ENCODE data around the gene PAX4. TPM values are rescaled to one million over a fixed set of nuclear protein-coding genes. Genes with fewer than 3 reads are reported as not detected.

The PAX4 gene
- total and polyA plus RNA-seq, 9 of the 15 experiments (the other 6 are each of a cell fraction or from before 2014, with no cell fraction given), result not detected

DNA sequence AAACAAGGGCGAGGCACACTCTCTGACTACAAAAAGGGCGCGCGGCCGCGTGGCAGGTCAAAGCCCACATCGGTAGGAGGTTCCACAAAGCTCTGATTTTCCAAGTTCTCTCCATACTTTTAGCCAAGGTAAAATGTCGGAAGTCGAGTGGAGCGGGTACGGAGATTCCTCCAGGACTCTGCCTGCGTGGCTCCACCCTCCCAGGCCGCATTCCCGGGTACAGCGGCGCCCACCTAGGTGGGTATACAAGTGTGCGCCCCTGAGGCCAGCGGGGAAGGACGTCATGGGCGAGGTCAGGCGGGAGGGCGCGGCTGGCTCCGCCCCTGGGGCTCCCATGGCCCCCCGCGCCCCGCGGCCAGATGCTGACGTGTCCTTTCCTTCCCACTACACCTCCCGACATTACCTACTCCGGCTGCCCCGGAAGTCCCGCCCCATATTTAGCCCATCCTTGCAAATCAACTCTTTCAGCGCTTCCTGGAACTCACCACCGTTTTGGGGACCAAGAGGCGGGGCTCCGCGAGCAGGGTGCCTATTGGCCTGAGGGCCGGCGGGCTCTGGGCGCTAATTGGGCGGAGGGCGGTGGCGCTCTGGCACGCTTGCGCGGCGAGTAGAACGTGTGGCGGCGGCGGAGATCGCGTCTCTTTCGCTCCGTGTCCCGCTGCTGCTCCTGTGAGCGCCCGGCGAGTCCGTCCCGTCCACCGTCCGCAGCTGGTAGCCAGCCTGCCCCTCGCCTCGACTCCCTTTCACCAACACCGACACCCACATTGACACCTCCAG is 33.8 kb upstream of the PAX4 start, which contains the start of gene SND1 (continued):
- TF ChIP-seq OTX1 (CRISPR knock-in tag; IDR thresholded peaks at IDR 0.05) (0 out of 2 replicates have a peak, but pooled peaks have one; percentile 5), EP300 (IDR thresholded peaks at IDR 0.05; ENCODE audit: low read length) (no peak), MTA1 (IDR thresholded peaks at IDR 0.05; ENCODE audit: borderline replicate concordance) (peak; percentile 69; the same call in 1 of the 2 replicates), ETS2 (tag; IDR thresholded peaks at IDR 0.05; ENCODE audit: borderline replicate concordance, poor library complexity, severe bottlenecking) (no peak), ZC3H11A (IDR thresholded peaks at IDR 0.05; ENCODE audit: low read depth, low read length) (0 out of 2 replicates have a peak, but pooled peaks have one; percentile 5), PHTF2 (CRISPR knock-in tag; IDR thresholded peaks at IDR 0.05) (no peak), EWSR1 (IDR thresholded peaks at IDR 0.05; ENCODE audit: borderline replicate concordance, low read depth, partially characterized antibody) (no peak), ATF7 (IDR thresholded peaks at IDR 0.05) (peak; percentile 96), ZNF668 (CRISPR knock-in tag; IDR thresholded peaks at IDR 0.05) (no peak), PTTG1 (tag; IDR thresholded peaks at IDR 0.05; ENCODE audit: low read depth) (no peak), CREM (IDR thresholded peaks at IDR 0.05; ENCODE audit: low read depth) (peak; percentile 86), ZNF436 (CRISPR knock-in tag; IDR thresholded peaks at IDR 0.05) (no peak)
- TF ChIP-seq, protein P1, sequence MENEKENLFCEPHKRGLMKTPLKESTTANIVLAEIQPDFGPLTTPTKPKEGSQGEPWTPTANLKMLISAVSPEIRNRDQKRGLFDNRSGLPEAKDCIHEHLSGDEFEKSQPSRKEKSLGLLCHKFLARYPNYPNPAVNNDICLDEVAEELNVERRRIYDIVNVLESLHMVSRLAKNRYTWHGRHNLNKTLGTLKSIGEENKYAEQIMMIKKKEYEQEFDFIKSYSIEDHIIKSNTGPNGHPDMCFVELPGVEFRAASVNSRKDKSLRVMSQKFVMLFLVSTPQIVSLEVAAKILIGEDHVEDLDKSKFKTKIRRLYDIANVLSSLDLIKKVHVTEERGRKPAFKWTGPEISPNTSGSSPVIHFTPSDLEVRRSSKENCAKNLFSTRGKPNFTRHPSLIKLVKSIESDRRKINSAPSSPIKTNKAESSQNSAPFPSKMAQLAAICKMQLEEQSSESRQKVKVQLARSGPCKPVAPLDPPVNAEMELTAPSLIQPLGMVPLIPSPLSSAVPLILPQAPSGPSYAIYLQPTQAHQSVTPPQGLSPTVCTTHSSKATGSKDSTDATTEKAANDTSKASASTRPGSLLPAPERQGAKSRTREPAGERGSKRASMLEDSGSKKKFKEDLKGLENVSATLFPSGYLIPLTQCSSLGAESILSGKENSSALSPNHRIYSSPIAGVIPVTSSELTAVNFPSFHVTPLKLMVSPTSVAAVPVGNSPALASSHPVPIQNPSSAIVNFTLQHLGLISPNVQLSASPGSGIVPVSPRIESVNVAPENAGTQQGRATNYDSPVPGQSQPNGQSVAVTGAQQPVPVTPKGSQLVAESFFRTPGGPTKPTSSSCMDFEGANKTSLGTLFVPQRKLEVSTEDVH (IDR thresholded peaks at IDR 0.05; ENCODE audit: low read depth, partially characterized antibody), result no peak
- TF ChIP-seq, protein P2, sequence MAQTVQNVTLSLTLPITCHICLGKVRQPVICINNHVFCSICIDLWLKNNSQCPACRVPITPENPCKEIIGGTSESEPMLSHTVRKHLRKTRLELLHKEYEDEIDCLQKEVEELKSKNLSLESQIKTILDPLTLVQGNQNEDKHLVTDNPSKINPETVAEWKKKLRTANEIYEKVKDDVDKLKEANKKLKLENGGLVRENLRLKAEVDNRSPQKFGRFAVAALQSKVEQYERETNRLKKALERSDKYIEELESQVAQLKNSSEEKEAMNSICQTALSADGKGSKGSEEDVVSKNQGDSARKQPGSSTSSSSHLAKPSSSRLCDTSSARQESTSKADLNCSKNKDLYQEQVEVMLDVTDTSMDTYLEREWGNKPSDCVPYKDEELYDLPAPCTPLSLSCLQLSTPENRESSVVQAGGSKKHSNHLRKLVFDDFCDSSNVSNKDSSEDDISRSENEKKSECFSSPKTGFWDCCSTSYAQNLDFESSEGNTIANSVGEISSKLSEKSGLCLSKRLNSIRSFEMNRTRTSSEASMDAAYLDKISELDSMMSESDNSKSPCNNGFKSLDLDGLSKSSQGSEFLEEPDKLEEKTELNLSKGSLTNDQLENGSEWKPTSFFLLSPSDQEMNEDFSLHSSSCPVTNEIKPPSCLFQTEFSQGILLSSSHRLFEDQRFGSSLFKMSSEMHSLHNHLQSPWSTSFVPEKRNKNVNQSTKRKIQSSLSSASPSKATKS (CRISPR knock-in tag; IDR thresholded peaks at IDR 0.05), result no peak
- TF ChIP-seq, protein P3, sequence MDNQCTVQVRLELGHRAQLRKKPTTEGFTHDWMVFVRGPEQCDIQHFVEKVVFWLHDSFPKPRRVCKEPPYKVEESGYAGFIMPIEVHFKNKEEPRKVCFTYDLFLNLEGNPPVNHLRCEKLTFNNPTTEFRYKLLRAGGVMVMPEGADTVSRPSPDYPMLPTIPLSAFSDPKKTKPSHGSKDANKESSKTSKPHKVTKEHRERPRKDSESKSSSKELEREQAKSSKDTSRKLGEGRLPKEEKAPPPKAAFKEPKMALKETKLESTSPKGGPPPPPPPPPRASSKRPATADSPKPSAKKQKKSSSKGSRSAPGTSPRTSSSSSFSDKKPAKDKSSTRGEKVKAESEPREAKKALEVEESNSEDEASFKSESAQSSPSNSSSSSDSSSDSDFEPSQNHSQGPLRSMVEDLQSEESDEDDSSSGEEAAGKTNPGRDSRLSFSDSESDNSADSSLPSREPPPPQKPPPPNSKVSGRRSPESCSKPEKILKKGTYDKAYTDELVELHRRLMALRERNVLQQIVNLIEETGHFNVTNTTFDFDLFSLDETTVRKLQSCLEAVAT (IDR thresholded peaks at IDR 0.05), result peak; percentile 16 to 89; a peak in 1 of 4 replicates
- TF ChIP-seq, protein P4, sequence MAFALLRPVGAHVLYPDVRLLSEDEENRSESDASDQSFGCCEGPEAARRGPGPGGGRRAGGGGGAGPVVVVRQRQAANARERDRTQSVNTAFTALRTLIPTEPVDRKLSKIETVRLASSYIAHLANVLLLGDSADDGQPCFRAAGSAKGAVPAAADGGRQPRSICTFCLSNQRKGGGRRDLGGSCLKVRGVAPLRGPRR (CRISPR knock-in tag; IDR thresholded peaks at IDR 0.05), result 0 out of 2 replicates have a peak, but pooled peaks have one; percentile 73
- TF ChIP-seq, protein P5, sequence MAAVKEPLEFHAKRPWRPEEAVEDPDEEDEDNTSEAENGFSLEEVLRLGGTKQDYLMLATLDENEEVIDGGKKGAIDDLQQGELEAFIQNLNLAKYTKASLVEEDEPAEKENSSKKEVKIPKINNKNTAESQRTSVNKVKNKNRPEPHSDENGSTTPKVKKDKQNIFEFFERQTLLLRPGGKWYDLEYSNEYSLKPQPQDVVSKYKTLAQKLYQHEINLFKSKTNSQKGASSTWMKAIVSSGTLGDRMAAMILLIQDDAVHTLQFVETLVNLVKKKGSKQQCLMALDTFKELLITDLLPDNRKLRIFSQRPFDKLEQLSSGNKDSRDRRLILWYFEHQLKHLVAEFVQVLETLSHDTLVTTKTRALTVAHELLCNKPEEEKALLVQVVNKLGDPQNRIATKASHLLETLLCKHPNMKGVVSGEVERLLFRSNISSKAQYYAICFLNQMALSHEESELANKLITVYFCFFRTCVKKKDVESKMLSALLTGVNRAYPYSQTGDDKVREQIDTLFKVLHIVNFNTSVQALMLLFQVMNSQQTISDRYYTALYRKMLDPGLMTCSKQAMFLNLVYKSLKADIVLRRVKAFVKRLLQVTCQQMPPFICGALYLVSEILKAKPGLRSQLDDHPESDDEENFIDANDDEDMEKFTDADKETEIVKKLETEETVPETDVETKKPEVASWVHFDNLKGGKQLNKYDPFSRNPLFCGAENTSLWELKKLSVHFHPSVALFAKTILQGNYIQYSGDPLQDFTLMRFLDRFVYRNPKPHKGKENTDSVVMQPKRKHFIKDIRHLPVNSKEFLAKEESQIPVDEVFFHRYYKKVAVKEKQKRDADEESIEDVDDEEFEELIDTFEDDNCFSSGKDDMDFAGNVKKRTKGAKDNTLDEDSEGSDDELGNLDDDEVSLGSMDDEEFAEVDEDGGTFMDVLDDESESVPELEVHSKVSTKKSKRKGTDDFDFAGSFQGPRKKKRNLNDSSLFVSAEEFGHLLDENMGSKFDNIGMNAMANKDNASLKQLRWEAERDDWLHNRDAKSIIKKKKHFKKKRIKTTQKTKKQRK (IDR thresholded peaks at IDR 0.05; ENCODE audit: borderline replicate concordance, low read depth, low read length), result no peak

All from K562 (cell line).